ENCODE data around the gene RIMS1.

Gene RIMS1

GRCh38 chr6:72083976-72084375 lies 197.6 kb downstream of the RIMS1 start:
- no peak for DNase-seq (ENCODE audit: low read depth in 2 of 2)

GRCh38 chr6:72084992-72085569 lies 198.7 kb downstream of the RIMS1 start:
- peak; percentile 0 to 1 for DNase-seq (ENCODE audit: low read depth in 2 of 2)

GRCh38 chr6:72094506-72094905 lies 208.2 kb downstream of the RIMS1 start:
- no peak for DNase-seq (ENCODE audit: low read depth in 2 of 2)

- no peak for DNase-seq (ENCODE audit: low read depth in 2 of 2)
Measured at GRCh38 chr6:72102561-72102960, 216.2 kb downstream of the RIMS1 start.

- DNase-seq (ENCODE audit: low read depth in 2 of 2), result no peak
Measured at GRCh38 chr6:72111611-72112010, 225.3 kb downstream of the RIMS1 start.

DNA sequence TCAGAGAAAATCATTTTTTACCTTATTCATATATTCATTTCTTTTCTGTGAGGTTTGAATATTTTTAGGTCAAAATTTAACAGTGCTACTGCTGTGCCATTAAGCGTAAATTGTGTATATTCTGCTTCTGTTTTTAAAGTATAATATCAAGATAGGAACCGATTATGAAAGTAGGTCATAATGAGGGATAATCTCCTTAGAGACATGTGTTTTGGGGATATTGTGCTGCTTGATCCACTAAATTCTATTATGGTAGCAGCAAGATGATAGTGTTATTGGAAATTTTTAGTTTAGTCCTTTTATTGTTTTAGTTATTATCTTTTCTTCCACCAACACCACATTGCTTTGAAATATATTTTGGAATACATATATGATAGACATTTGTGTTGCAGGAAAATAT lies 244.0 kb downstream of the RIMS1 start:
- DNase-seq (ENCODE audit: low read depth in 2 of 2), result no peak

- no peak for DNase-seq (ENCODE audit: low read depth in 2 of 2)
Measured at GRCh38 chr6:72132427-72132826, 246.1 kb downstream of the RIMS1 start.

GRCh38 chr6:72132851-72133250 lies 246.5 kb downstream of the RIMS1 start:
- no peak for DNase-seq (ENCODE audit: low read depth in 2 of 2)

GRCh38 chr6:72133324-72133723 lies 247.0 kb downstream of the RIMS1 start:
- DNase-seq (ENCODE audit: low read depth in 2 of 2), result no peak

DNA sequence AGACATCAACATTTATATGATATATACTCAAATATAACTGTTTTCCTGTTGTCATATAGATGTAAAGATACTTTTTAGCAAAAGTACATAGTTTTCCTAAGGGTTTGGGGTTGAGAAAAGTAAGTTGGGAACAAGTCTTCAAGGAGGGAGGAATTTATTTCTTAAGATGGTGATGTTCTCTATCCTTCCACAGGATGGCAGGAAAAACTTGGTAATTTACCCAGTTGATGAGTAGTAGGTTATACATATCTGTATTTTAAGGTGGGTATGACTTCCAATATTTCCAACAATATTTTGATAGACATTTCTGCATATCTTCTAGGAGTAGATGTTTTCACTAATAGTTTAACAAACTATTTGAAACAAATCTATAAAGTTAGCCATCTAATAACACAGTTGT lies 254.4 kb downstream of the RIMS1 start:
- no peak for DNase-seq (ENCODE audit: low read depth in 2 of 2)

DNA sequence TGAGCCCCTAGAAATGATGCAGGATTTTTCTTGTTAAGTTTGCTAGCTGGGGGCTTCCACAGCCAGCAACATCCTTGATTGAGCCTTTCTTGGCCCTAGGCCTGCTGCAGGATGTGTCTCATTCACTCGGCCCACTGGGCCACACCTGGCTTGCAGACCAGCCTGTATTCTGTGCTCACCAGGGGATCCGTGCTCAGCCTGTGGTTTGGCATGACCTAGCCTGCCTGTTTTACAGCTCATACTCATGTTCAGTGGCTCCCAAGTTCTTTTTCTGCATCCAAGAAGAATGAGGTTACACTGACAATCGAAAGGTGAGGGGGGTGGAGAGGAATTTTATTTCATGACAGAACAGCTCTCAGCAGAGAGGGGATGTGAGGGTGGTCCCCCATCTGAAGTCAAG lies 263.4 kb downstream of the RIMS1 start:
- DNase-seq (ENCODE audit: low read depth in 2 of 2), result no peak

DNA sequence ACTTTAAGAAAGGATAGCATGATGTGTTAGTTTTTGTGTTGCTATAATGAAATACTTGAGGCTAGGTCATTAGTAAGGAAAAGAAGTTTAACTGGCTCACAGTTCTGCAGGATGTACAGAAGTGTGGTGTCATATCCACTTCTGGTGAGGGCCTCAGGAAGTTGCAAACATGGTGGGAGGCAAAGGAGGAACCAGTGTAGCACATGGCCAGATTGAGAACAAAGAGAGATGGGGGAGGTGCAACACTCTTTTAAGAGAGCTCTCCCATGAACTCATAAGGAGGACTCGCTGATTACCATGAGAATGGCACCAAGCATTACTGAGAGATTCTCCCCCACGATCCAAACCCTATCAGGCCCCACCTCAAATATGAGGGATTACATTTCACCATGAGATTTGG lies 265.4 kb downstream of the RIMS1 start:
- no peak for DNase-seq (ENCODE audit: low read depth in 2 of 2)

DNA sequence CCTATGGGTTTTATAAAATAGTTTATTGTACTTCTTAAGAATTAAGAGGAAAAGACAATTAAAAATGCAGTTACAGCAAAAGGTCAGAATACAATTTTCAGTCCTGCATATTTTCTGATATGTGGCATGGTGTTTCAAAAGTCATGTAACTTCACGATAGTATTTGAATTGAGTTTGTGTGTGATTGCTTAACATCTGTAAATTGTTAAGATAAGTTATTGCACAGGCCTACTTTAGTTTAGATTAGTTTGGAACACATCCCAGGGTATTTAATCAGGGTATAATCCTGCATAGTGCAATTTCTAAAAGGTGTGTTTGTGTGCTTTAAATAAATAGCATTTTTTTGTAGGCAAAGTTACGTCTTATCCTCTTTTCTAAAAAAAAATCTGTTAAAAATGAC lies 289.6 kb downstream of the RIMS1 start:
- peak; percentile 34 to 46 for DNase-seq (ENCODE audit: low read depth in 2 of 2)

- no peak for DNase-seq (ENCODE audit: low read depth in 2 of 2)
Measured at GRCh38 chr6:72182337-72183246, 296.2 kb downstream of the RIMS1 start.

GRCh38 chr6:72203983-72204382 lies 317.6 kb downstream of the RIMS1 start:
- no peak for DNase-seq (ENCODE audit: low read depth in 2 of 2)

- DNase-seq (ENCODE audit: low read depth in 2 of 2), result no peak
Measured at GRCh38 chr6:72205500-72205899, 319.1 kb downstream of the RIMS1 start.

- no peak for DNase-seq (ENCODE audit: low read depth in 2 of 2)
Measured at GRCh38 chr6:72206606-72207005, 320.3 kb downstream of the RIMS1 start.

- no peak for DNase-seq (ENCODE audit: low read depth in 2 of 2)
Measured at GRCh38 chr6:72212686-72213085, 326.3 kb downstream of the RIMS1 start.

DNA sequence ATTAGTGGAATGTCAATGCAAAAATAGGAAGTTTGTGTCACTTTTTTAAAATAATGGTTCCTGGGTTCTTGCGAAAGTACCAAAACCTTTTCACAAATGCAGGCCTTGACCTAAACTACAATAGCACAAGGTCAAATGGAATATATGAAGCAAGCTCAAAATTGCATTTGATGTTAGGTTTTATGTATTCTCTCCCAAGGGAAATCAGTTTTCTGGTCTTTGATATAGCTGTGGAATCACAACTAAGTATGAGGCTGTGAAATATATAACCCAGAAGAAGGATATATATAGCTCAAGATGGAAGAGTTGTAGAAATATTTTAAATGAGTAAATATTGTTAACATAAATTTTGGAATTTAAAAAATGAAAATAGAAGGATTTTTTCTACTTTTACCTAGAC lies 327.3 kb downstream of the RIMS1 start:
- DNase-seq (ENCODE audit: low read depth in 2 of 2), result no peak

GRCh38 chr6:72216222-72217068 lies 330.1 kb downstream of the RIMS1 start:
- no peak for DNase-seq (ENCODE audit: low read depth in 2 of 2)

DNA sequence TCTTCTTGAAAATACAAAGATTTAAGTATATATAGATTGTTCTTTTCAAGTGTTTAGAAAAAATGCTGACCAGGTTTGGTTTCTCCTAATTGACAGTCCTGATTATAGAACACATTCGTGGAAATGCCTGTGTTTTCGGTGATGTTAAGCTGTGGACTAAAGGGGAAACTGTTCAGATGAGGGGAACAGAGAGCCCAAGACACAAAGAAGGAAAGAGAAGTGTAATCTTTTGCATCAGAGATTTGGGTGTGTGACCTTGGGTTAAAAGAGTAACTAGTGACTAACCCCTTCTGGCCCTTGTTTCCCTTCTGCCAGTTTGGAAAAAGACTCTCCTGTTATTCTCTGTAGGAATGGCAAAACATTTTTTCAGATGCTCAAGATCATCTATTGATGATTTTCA lies 331.3 kb downstream of the RIMS1 start:
- no peak for DNase-seq (ENCODE audit: low read depth in 2 of 2)

DNA sequence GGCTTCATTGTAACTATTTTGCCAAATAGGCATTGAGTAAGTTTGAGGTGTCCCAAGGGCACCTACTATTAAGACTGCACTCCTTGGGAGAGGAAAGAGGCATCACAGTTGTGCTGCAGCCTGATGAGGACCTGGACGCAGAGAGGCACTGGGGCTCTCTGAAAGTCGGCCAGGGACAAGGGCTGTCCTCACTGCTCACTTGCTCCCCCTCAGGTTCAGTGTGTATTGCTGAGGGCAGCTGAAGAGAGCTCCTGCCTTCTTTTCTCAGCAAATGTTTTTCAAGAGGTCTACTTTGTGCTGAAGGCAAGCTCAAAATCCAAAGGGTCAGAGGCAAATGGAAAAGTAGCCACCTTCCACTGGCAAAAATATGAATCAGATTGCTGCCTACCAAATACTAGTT lies 331.8 kb downstream of the RIMS1 start:
- DNase-seq (ENCODE audit: low read depth in 2 of 2), result no peak

- no peak for DNase-seq (ENCODE audit: low read depth in 2 of 2)
Measured at GRCh38 chr6:72219536-72219935, 333.2 kb downstream of the RIMS1 start.

Measured in fibroblast of skin of left quadriceps (primary cell).